NB4 (cell line): ENCODE measurements around the gene COL5A1.

Source experiments
- DNase-seq: peaks from one replicate; pipeline ENCODE4 v3.0.0; 2010; ENCODE audit warnings: low read depth
- H3K4me3 ChIP-seq: one replicate; pipeline ENCODE4 v1.5.1; 2011; ENCODE audit warnings: mild to moderate bottlenecking, low read depth, low read length, moderate library complexity
- MAX ChIP-seq: IDR thresholded peaks from 2 replicates; pipeline ENCODE4 v1.6.1; 2011; ENCODE audit warnings: low read depth, low read length
- MYC ChIP-seq: IDR thresholded peaks from 2 replicates; pipeline ENCODE4 v1.6.1; 2011; ENCODE audit warnings: low read depth, low read length
- POLR2A ChIP-seq: IDR thresholded peaks from 2 replicates; pipeline ENCODE4 v1.6.1; 2011; ENCODE audit warnings: mild to moderate bottlenecking; ENCODE audit not compliant: insufficient read length; ENCODE audit errors: extremely low read depth
- TF ChIP-seq, protein P1 (sequence below): IDR thresholded peaks from one replicate; pipeline ENCODE4 v1.5.1; 2012; ENCODE audit warnings: low read depth, low read length

Gene COL5A1

GRCh38 chr9:134776080-134776796, 134.6 kb downstream of the COL5A1 start:
- H3K4me3 ChIP-seq, result no peak overlapping the region
- TF ChIP-seq MAX (no peak), POLR2A (no peak), MYC (no peak)
- no peak for DNase-seq

DNA sequence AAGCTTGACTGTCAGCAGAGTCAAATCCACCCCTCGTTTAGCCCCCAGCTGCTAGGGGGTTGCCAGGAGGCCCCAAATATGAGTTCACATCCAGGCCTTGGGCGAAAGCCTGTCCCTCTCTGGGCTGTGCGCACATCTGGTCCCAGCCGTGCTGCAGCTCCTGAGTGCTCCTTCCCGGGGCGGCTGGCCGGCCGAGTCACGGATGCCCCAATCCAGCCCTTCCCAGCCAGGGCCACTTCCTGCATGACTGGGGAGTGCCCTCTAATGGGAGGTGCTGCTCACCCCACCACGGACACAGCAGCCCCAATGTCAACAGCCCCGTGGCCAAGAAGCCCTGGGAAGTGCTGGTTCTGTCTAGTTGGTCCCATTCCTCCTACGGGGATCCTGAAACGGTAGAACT, 135.6 kb downstream of the COL5A1 start:
- TF ChIP-seq MAX (no peak), MYC (no peak), POLR2A (no peak)
- TF ChIP-seq, protein P1, sequence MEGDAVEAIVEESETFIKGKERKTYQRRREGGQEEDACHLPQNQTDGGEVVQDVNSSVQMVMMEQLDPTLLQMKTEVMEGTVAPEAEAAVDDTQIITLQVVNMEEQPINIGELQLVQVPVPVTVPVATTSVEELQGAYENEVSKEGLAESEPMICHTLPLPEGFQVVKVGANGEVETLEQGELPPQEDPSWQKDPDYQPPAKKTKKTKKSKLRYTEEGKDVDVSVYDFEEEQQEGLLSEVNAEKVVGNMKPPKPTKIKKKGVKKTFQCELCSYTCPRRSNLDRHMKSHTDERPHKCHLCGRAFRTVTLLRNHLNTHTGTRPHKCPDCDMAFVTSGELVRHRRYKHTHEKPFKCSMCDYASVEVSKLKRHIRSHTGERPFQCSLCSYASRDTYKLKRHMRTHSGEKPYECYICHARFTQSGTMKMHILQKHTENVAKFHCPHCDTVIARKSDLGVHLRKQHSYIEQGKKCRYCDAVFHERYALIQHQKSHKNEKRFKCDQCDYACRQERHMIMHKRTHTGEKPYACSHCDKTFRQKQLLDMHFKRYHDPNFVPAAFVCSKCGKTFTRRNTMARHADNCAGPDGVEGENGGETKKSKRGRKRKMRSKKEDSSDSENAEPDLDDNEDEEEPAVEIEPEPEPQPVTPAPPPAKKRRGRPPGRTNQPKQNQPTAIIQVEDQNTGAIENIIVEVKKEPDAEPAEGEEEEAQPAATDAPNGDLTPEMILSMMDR, result no peak
- H3K4me3 ChIP-seq, result no peak overlapping the region
- DNase-seq, result no peak

DNA sequence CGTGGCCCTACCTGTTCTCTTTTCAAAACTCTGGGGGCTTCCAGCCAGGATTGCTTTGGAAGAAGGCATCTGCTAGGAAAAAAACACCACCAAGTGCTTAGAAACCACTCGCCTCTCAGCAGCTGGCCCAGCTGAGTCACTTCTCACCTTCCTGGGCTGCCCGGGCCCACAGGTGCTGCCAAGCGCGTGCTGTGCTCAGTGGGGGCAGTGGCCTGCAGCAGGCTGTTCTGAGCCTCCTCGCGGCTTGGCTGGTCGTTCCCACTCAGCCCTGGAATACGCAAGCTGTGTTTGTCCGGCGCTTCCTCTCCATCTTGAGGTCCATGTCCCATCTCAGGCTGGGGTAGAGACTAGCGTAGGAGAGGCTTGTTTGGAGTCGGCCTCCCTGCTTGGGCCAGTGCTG, 136.6 kb downstream of the COL5A1 start:
- DNase-seq, result no peak
- TF ChIP-seq POLR2A (no peak), MAX (no peak)
- no peak overlapping the region for H3K4me3 ChIP-seq

GRCh38 chr9:134778841-134779411, 137.3 kb downstream of the COL5A1 start:
- DNase-seq, result peak; percentile 57
- TF ChIP-seq POLR2A, result no peak
- TF ChIP-seq, protein P1, result peak; percentile 67
- H3K4me3 ChIP-seq, result no peak overlapping the region

- TF ChIP-seq MAX (no peak), POLR2A (no peak), MYC (no peak)
- TF ChIP-seq, protein P1, result no peak
- no peak for DNase-seq
- no peak overlapping the region for H3K4me3 ChIP-seq
Observed at GRCh38 chr9:134779640-134780039, 138.0 kb downstream of the COL5A1 start.

- peak; percentile 45 for DNase-seq
- H3K4me3 ChIP-seq, result no peak overlapping the region
- TF ChIP-seq MAX, result no peak
- TF ChIP-seq, protein P1, result peak; percentile 40
- no peak for TF ChIP-seq MYC
Observed at GRCh38 chr9:134781591-134782302, 140.1 kb downstream of the COL5A1 start.
